ENCODE results near the gene CTDNEP1. TPM values are rescaled to one million over a fixed set of nuclear protein-coding genes. Genes with fewer than 3 reads are reported as not detected.

The CTDNEP1 gene
- polyA plus RNA-seq (2013), result 137 and 140 TPM in 2 replicates

DNA sequence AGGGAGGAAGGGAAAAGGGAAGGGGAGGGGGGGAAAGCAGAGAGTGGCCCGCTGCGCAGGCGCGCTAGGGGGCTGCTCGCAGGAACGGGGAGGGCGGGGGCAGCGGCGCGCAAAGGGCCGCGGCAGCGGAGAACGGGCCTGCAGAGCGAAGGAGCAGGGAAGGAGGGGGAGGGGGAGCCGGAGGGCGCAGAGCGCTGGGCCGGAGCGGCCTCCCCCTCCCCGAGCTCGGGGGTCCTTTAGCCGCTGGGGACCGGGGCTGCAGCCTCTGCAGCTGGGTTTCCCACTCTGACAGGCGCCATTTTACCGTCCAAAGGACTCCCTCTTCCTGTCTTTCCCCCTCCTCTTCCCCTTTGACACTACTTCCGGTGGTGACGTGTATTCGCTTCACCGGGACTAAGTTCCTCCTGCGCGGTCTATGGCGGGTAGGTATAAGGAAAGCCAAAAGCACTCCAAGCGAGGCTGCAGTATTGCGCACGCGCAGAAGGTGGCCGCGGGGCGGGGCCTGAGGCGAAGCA, at the start of gene CTDNEP1:
TSS of gene CTDNEP1 (minus strand) at position 74 of the 515 bp plus-strand sequence. CDS start 438 bp downstream, outside the sequence.
- H2AK5ac ChIP-seq (ENCODE audit: low read length), result peak within 1 kb of the TSS; percentile 98
- peak; percentile 98 to 100 for DNase-seq
- H3K9ac ChIP-seq (ENCODE audit: low read length), result peak within 1 kb of the TSS; percentile 99
- no peaks in the 10 kb centered on the region for H3K27me3 ChIP-seq (ENCODE audit: insufficient read depth, low read length)
- peak within 1 kb of the TSS; percentile 98 for H3K4me3 ChIP-seq (ENCODE audit: low read depth, low read length)
- H3K27ac ChIP-seq (ENCODE audit: low read depth, low read length), result peak within 1 kb of the TSS; percentile 100
- peak within 1 kb of the TSS; percentile 83 for H2AFZ ChIP-seq (ENCODE audit: insufficient read depth, low read length, poor library complexity)
- peak within 1 kb of the TSS; percentile 99 for H4K91ac ChIP-seq (ENCODE audit: low read depth, low read length)
- peaks cover 6 to 10% of the 10 kb centered on the region in 2 experiments for H3K4me1 ChIP-seq (ENCODE audit: control insufficient read depth in 1 of 2, insufficient read depth in 2 of 2, low read length in 2 of 2)
- H2BK120ac ChIP-seq (ENCODE audit: insufficient read depth, low read length, poor library complexity), result peak within 1 kb of the TSS; percentile 99
- H4K8ac ChIP-seq (ENCODE audit: low read depth, low read length), result peak within 1 kb of the TSS; percentile 98
- peaks cover 17% of the 10 kb centered on the region for H3K79me1 ChIP-seq (ENCODE audit: low read length)
- H3K79me2 ChIP-seq (ENCODE audit: control insufficient read depth, insufficient read depth, low read length, poor library complexity), result peaks cover 30% of the 10 kb centered on the region
- H3K4me2 ChIP-seq (ENCODE audit: low read length), result peak within 1 kb of the TSS; percentile 98
- no peak within 1 kb of the TSS for H2BK12ac ChIP-seq (ENCODE audit: low read length)
- H3K36me3 ChIP-seq (ENCODE audit: control insufficient read depth in 1 of 2, insufficient read depth in 2 of 2, low read length in 2 of 2), result peaks cover 15 to 23% of the 10 kb centered on the region in 2 experiments
- H2BK5ac ChIP-seq (ENCODE audit: low read depth, low read length, poor library complexity), result peak within 1 kb of the TSS; percentile 94
- H3K18ac ChIP-seq (ENCODE audit: low read length), result peak within 1 kb of the TSS; percentile 98
- H3K23ac ChIP-seq (ENCODE audit: low read length), result peak within 1 kb of the TSS; percentile 98
- H3K9me3 ChIP-seq (ENCODE audit: insufficient read depth, low read depth, low read length), result peaks cover 1% of the 10 kb centered on the region
- H4K12ac ChIP-seq (ENCODE audit: low read depth, low read length), result peak within 1 kb of the TSS; percentile 94
- WGBS (ENCODE audit: extremely low coverage, insufficient coverage, insufficient read length), result no CpG with 5 or more reads among the region's 41 CpGs
- H3K14ac ChIP-seq (ENCODE audit: low read length), result peak within 1 kb of the TSS; percentile 99
- peak within 1 kb of the TSS; percentile 99 for H3K4ac ChIP-seq (ENCODE audit: low read depth, low read length)

DNA sequence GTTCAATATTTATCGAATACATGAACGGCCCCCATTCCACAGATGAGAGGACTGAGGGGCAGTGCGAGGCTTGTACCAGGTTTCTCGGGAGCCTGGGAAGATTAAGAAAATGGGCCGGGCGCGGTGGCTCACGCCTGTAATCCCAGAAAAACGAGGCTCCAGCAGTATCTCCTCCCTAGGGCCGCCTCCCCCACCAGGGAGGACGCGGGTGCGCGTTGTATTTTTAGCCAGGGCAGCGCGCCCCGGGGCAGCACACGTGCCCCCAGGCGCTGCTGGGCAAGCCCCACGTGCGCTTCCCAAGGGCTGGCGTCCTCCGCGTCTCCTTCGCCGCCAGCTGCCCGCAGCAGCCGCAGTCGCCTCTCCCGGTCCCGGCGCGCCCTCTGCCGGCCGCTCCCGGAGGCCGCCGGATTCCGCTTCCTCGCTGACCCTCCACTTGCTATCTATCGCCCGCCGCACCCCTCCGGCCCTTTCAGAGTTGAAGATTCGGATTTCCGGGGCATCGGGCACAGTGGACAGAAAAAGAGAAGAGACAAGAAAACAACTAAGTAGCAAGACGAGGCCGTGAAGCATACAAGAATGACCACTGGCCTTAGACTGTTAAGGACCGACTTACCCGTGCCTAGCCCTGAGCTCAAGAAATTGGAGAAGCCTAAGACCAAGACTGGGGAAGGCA, 44.8 kb upstream of the CTDNEP1 start:
- Histone ChIP-seq H3K79me2 (ENCODE audit: control insufficient read depth, insufficient read depth, low read length, poor library complexity) (no peaks in the 10 kb centered on the region), H2AK5ac (ENCODE audit: low read length) (no peak overlapping the region), H3K4me3 (ENCODE audit: low read depth, low read length) (no peak overlapping the region), H4K12ac (ENCODE audit: low read depth, low read length) (no peak overlapping the region), H3K4ac (ENCODE audit: low read depth, low read length) (no peak overlapping the region), H3K4me1 (ENCODE audit: control insufficient read depth in 1 of 2, insufficient read depth in 2 of 2, low read length in 2 of 2) (peaks cover 4 to 8% of the 10 kb centered on the region in 2 experiments), H4K91ac (ENCODE audit: low read depth, low read length) (no peak overlapping the region), H3K27ac (ENCODE audit: low read depth, low read length) (no peak overlapping the region), H3K27me3 (ENCODE audit: insufficient read depth, low read length) (peaks cover 21% of the 10 kb centered on the region), H2BK120ac (ENCODE audit: insufficient read depth, low read length, poor library complexity) (no peak overlapping the region), H3K14ac (ENCODE audit: low read length) (no peak overlapping the region), H3K18ac (ENCODE audit: low read length) (no peak overlapping the region), H3K79me1 (ENCODE audit: low read length) (no peaks in the 10 kb centered on the region), H4K8ac (ENCODE audit: low read depth, low read length) (no peak overlapping the region), H3K4me2 (ENCODE audit: low read length) (peak overlapping the region; percentile 45), H3K36me3 (ENCODE audit: control insufficient read depth in 1 of 2, insufficient read depth in 2 of 2, low read length in 2 of 2) (no peaks in the 10 kb centered on the region), H3K9ac (ENCODE audit: low read length) (no peak overlapping the region), H3K9me3 (ENCODE audit: insufficient read depth, low read depth, low read length) (peaks cover 5% of the 10 kb centered on the region), H3K23ac (ENCODE audit: low read length) (peak overlapping the region; percentile 29), H2AFZ (ENCODE audit: insufficient read depth, low read length, poor library complexity) (no peak overlapping the region), H2BK12ac (ENCODE audit: low read length) (no peak overlapping the region), H2BK5ac (ENCODE audit: low read depth, low read length, poor library complexity) (no peak overlapping the region)
- WGBS (ENCODE audit: extremely low coverage, insufficient coverage, insufficient read length), result no CpG with 5 or more reads among the region's 51 CpGs
- peak; percentile 88 to 94 for DNase-seq

- Histone ChIP-seq H2BK12ac (ENCODE audit: low read length) (no peak overlapping the region), H2AFZ (ENCODE audit: insufficient read depth, low read length, poor library complexity) (no peak overlapping the region), H4K8ac (ENCODE audit: low read depth, low read length) (no peak overlapping the region), H3K27me3 (ENCODE audit: insufficient read depth, low read length) (peaks cover 21% of the 10 kb centered on the region), H3K9ac (ENCODE audit: low read length) (no peak overlapping the region), H3K36me3 (ENCODE audit: control insufficient read depth in 1 of 2, insufficient read depth in 2 of 2, low read length in 2 of 2) (no peaks in the 10 kb centered on the region), H4K91ac (ENCODE audit: low read depth, low read length) (no peak overlapping the region), H3K79me1 (ENCODE audit: low read length) (no peaks in the 10 kb centered on the region), H3K4me1 (ENCODE audit: control insufficient read depth in 1 of 2, insufficient read depth in 2 of 2, low read length in 2 of 2) (peaks cover 4 to 8% of the 10 kb centered on the region in 2 experiments), H3K18ac (ENCODE audit: low read length) (no peak overlapping the region), H3K9me3 (ENCODE audit: insufficient read depth, low read depth, low read length) (peaks cover 5% of the 10 kb centered on the region), H3K14ac (ENCODE audit: low read length) (no peak overlapping the region), H4K12ac (ENCODE audit: low read depth, low read length) (no peak overlapping the region), H3K23ac (ENCODE audit: low read length) (no peak overlapping the region), H3K4me3 (ENCODE audit: low read depth, low read length) (no peak overlapping the region), H3K79me2 (ENCODE audit: control insufficient read depth, insufficient read depth, low read length, poor library complexity) (no peaks in the 10 kb centered on the region), H2AK5ac (ENCODE audit: low read length) (no peak overlapping the region), H3K4ac (ENCODE audit: low read depth, low read length) (no peak overlapping the region), H3K27ac (ENCODE audit: low read depth, low read length) (no peak overlapping the region), H2BK120ac (ENCODE audit: insufficient read depth, low read length, poor library complexity) (no peak overlapping the region), H2BK5ac (ENCODE audit: low read depth, low read length, poor library complexity) (no peak overlapping the region), H3K4me2 (ENCODE audit: low read length) (peak overlapping the region; percentile 45)
- peak; percentile 33 to 62 for DNase-seq
- no CpG with 5 or more reads among the region's 42 CpGs for WGBS (ENCODE audit: extremely low coverage, insufficient coverage, insufficient read length)
These were observed 44.0 kb upstream of the CTDNEP1 start for GRCh38 chr17:7295230-7296180.

GRCh38 chr17:7294614-7295153, 43.1 kb upstream of the CTDNEP1 start, which contains the start of gene YBX2:
YBX2 (minus strand) TSS chr17:7294639; CDS start chr17:7294500, 139 bp downstream.
- H3K9me3 ChIP-seq (ENCODE audit: insufficient read depth, low read depth, low read length), result peaks cover 5% of the 10 kb centered on the region

More at GRCh38 chr17:7294614-7295153, 43.1 kb upstream of the CTDNEP1 start, which contains the start of gene YBX2:
- Histone ChIP-seq H2BK12ac (ENCODE audit: low read length) (no peak within 1 kb of the TSS), H3K4ac (ENCODE audit: low read depth, low read length) (no peak within 1 kb of the TSS), H3K18ac (ENCODE audit: low read length) (no peak within 1 kb of the TSS), H3K14ac (ENCODE audit: low read length) (no peak within 1 kb of the TSS), H3K27me3 (ENCODE audit: insufficient read depth, low read length) (peaks cover 21% of the 10 kb centered on the region), H3K4me1 (ENCODE audit: control insufficient read depth in 1 of 2, insufficient read depth in 2 of 2, low read length in 2 of 2) (peaks cover 4 to 8% of the 10 kb centered on the region in 2 experiments), H4K8ac (ENCODE audit: low read depth, low read length) (peak within 1 kb of the TSS; percentile 48), H3K4me2 (ENCODE audit: low read length) (peak within 1 kb of the TSS; percentile 46), H3K79me2 (ENCODE audit: control insufficient read depth, insufficient read depth, low read length, poor library complexity) (no peaks in the 10 kb centered on the region), H4K12ac (ENCODE audit: low read depth, low read length) (no peak within 1 kb of the TSS), H3K4me3 (ENCODE audit: low read depth, low read length) (no peak within 1 kb of the TSS), H3K36me3 (ENCODE audit: control insufficient read depth in 1 of 2, insufficient read depth in 2 of 2, low read length in 2 of 2) (no peaks in the 10 kb centered on the region), H3K27ac (ENCODE audit: low read depth, low read length) (no peak within 1 kb of the TSS), H2AK5ac (ENCODE audit: low read length) (no peak within 1 kb of the TSS), H4K91ac (ENCODE audit: low read depth, low read length) (no peak within 1 kb of the TSS), H3K9ac (ENCODE audit: low read length) (no peak within 1 kb of the TSS), H3K23ac (ENCODE audit: low read length) (no peak within 1 kb of the TSS), H2BK5ac (ENCODE audit: low read depth, low read length, poor library complexity) (no peak within 1 kb of the TSS), H2BK120ac (ENCODE audit: insufficient read depth, low read length, poor library complexity) (no peak within 1 kb of the TSS), H3K79me1 (ENCODE audit: low read length) (no peaks in the 10 kb centered on the region), H2AFZ (ENCODE audit: insufficient read depth, low read length, poor library complexity) (peak within 1 kb of the TSS; percentile 20)
- WGBS (ENCODE audit: extremely low coverage, insufficient coverage, insufficient read length), result no CpG with 5 or more reads among the region's 57 CpGs
- DNase-seq, result peak; percentile 59 to 66

All from trophoblast cell (in vitro differentiated cells and primary cell).